GM23338 (cell line): ENCODE results near the gene OR12D2. TPM values are rescaled to one million over a fixed set of nuclear protein-coding genes. Genes with fewer than 3 reads are reported as not detected.

Experiments
- ATAC-seq: fragments of 200-7000 bp; cut with Tn5 transposase; 3 replicates; pipeline ENCODE4 v1.9.1; 2020
- DNase-seq: peaks from one replicate; pipeline ENCODE4 v3.0.0-alpha.2; 2015; ENCODE audit warnings: low spot score
- H2AFZ ChIP-seq: fragments of 200-600 bp; sonication (generic); 2 replicates; pipeline ENCODE4 v1.8.0; 2016; ENCODE audit warnings: antibody characterized with exemption, mild to moderate bottlenecking, moderate library complexity
- H3F3A ChIP-seq: fragments of 200-600 bp; sonication (generic); replicated peaks from 2 replicates; pipeline ENCODE4 v1.8.0; 2017; ENCODE audit warnings: antibody characterized with exemption, mixed run types, low read depth
- H3K27ac ChIP-seq: fragments of 200-600 bp; sonication (generic); 2 replicates; pipeline ENCODE4 v1.6.1; 2016; ENCODE audit warnings: low read depth
- H3K27me3 ChIP-seq: fragments of 200-600 bp; sonication (generic); 2 replicates; pipeline ENCODE4 v1.8.0; 2016; ENCODE audit warnings: mild to moderate bottlenecking, mixed run types, moderate library complexity; ENCODE audit not compliant: insufficient read depth
- H3K36me3 ChIP-seq: fragments of 200-600 bp; sonication (generic); 2 replicates; pipeline ENCODE4 v1.8.0; 2016; ENCODE audit warnings: mild to moderate bottlenecking; ENCODE audit not compliant: insufficient read depth
- H3K4me1 ChIP-seq: fragments of 200-600 bp; sonication (generic); 2 replicates; pipeline ENCODE4 v1.8.0; 2016; ENCODE audit warnings: mild to moderate bottlenecking, moderate library complexity; ENCODE audit not compliant: insufficient read depth
- H3K4me2 ChIP-seq: fragments of 200-600 bp; sonication (generic); 2 replicates; pipeline ENCODE4 v1.7.1; 2017; ENCODE audit warnings: mixed run types
- H3K4me3 ChIP-seq: fragments of 200-600 bp; sonication (generic); 2 replicates; pipeline ENCODE4 v1.6.1; 2016; ENCODE audit warnings: mixed run types
- H3K79me2 ChIP-seq: fragments of 200-600 bp; sonication (generic); replicated peaks from 2 replicates; pipeline ENCODE4 v1.8.0; 2017; ENCODE audit warnings: mild to moderate bottlenecking; ENCODE audit not compliant: insufficient read depth
- H3K9me2 ChIP-seq: fragments of 200-600 bp; sonication (generic); 2 replicates; pipeline ENCODE4 v1.8.0; 2017; ENCODE audit not compliant: insufficient read depth
- H4K20me1 ChIP-seq: fragments of 200-600 bp; sonication (generic); replicated peaks from 2 replicates; pipeline ENCODE4 v1.8.0; 2017; ENCODE audit warnings: mild to moderate bottlenecking; ENCODE audit not compliant: insufficient read depth
- H3K27ac Mint-ChIP-seq: 2 replicates; pipeline ENCODE4 v1.8.0; 2020; ENCODE audit warnings: inconsistent platforms, mild to moderate bottlenecking, moderate library complexity, mixed read lengths
- H3K27me3 Mint-ChIP-seq: 3 replicates; pipeline ENCODE4 v1.8.0; 2022; ENCODE audit warnings: low read depth, mild to moderate bottlenecking, moderate library complexity, mixed read lengths, inconsistent platforms; ENCODE audit not compliant: insufficient read depth, poor library complexity
- H3K36me3 Mint-ChIP-seq: 3 replicates; pipeline ENCODE4 v1.8.0; 2021; ENCODE audit warnings: low read depth, mild to moderate bottlenecking, inconsistent platforms, moderate library complexity, mixed read lengths
- H3K4me1 Mint-ChIP-seq: 3 replicates; pipeline ENCODE4 v1.8.0; 2020; ENCODE audit warnings: mild to moderate bottlenecking, inconsistent platforms, mixed read lengths
- H3K4me3 Mint-ChIP-seq: 3 replicates; pipeline ENCODE4 v1.8.0; 2021; ENCODE audit warnings: moderate library complexity, mild to moderate bottlenecking, inconsistent platforms, mixed read lengths
- H3K9me3 Mint-ChIP-seq: 3 replicates; pipeline ENCODE4 v1.8.0; 2020; ENCODE audit warnings: moderate library complexity, mild to moderate bottlenecking, inconsistent platforms, mixed read lengths
- CREB1 ChIP-seq: fragments of 250-450 bp; sonication (Bioruptor Pico); IDR thresholded peaks from 2 replicates; pipeline ENCODE4 v1.5.0; 2020; ENCODE audit warnings: low read depth, mild to moderate bottlenecking, moderate library complexity
- JUNB ChIP-seq: IDR thresholded peaks from one replicate; pipeline ENCODE4 v1.6.1; 2016; ENCODE audit warnings: antibody characterized with exemption; ENCODE audit not compliant: unreplicated experiment
- ZNF331 ChIP-seq: fragments of 250-450 bp; sonication (Bioruptor Pico); IDR thresholded peaks from 2 replicates; pipeline ENCODE4 v1.5.0; 2020; ENCODE audit warnings: low read depth, mild to moderate bottlenecking, moderate library complexity
- polyA plus RNA-seq: library from polyadenylated mRNA; unstranded; fragments of >200 nt; fragmentation: Nextera tagmentation; extraction: Ambion mirVana; gene quantifications from 2 replicates; pipeline ENCODE4 v1.2.1, GENCODE V29; 2016
- total RNA-seq: library from RNA; depleted of rRNA; stranded (reverse); fragments of >200 nt; shearing (Covaris generic); gene quantifications from 2 replicates; pipeline ENCODE4 v1.2.3, GENCODE V29; 2014
- TF ChIP-seq, protein P1 (sequence below): IDR thresholded peaks from one replicate; pipeline ENCODE4 v1.6.1; 2018; ENCODE audit warnings: antibody characterized with exemption; ENCODE audit not compliant: unreplicated experiment
- TF ChIP-seq, protein P2 (sequence below): IDR thresholded peaks from 2 replicates; pipeline ENCODE4 v1.6.1; 2016; ENCODE audit warnings: antibody characterized with exemption
- TF ChIP-seq, protein P3 (sequence below): fragments of 250-450 bp; sonication (Bioruptor Pico); IDR thresholded peaks from 2 replicates; pipeline ENCODE4 v1.5.0; 2020; ENCODE audit warnings: mild to moderate bottlenecking, moderate library complexity

The OR12D2 gene
- total and polyA plus RNA-seq, 2 experiments from 2014 or later: not detected

- TF ChIP-seq, protein P1, sequence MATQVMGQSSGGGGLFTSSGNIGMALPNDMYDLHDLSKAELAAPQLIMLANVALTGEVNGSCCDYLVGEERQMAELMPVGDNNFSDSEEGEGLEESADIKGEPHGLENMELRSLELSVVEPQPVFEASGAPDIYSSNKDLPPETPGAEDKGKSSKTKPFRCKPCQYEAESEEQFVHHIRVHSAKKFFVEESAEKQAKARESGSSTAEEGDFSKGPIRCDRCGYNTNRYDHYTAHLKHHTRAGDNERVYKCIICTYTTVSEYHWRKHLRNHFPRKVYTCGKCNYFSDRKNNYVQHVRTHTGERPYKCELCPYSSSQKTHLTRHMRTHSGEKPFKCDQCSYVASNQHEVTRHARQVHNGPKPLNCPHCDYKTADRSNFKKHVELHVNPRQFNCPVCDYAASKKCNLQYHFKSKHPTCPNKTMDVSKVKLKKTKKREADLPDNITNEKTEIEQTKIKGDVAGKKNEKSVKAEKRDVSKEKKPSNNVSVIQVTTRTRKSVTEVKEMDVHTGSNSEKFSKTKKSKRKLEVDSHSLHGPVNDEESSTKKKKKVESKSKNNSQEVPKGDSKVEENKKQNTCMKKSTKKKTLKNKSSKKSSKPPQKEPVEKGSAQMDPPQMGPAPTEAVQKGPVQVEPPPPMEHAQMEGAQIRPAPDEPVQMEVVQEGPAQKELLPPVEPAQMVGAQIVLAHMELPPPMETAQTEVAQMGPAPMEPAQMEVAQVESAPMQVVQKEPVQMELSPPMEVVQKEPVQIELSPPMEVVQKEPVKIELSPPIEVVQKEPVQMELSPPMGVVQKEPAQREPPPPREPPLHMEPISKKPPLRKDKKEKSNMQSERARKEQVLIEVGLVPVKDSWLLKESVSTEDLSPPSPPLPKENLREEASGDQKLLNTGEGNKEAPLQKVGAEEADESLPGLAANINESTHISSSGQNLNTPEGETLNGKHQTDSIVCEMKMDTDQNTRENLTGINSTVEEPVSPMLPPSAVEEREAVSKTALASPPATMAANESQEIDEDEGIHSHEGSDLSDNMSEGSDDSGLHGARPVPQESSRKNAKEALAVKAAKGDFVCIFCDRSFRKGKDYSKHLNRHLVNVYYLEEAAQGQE: no peak
- TF ChIP-seq, protein P2, sequence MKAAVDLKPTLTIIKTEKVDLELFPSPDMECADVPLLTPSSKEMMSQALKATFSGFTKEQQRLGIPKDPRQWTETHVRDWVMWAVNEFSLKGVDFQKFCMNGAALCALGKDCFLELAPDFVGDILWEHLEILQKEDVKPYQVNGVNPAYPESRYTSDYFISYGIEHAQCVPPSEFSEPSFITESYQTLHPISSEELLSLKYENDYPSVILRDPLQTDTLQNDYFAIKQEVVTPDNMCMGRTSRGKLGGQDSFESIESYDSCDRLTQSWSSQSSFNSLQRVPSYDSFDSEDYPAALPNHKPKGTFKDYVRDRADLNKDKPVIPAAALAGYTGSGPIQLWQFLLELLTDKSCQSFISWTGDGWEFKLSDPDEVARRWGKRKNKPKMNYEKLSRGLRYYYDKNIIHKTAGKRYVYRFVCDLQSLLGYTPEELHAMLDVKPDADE: no peak
Observed at GRCh38 chr6:29368765-29369164, 26.7 kb upstream of the OR12D2 start, which contains the start of gene OR5V1 (continued).

DNA sequence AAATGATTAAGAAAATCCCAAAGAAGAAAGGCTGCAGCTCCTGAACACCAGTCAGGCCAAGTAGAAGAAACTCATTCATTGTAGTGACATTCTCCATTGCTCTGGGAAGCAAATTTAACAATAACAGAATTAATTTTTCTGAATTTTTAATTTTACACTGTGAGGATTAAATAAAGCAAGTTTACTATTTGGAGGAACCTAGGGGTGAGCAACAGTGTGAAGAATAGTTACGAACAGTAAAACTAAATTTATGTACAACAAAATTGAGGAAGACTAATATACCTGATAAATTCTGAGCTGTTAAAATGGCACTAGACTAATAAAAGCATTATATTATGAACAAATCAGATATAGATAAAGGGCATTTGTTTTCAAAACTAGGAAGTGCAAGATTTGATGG lies 20.2 kb upstream of the OR12D2 start, which contains the start of gene OR12D3:
Gene OR12D3, minus strand, starts transcription at position 101 of the 400 bp plus-strand sequence. Its CDS starts 4 bp downstream, at position 97.
- no peaks in the 10 kb centered on the region for H4K20me1 ChIP-seq
- H3F3A ChIP-seq: no peaks in the 10 kb centered on the region
- Mint-ChIP-seq H3K4me1 (peaks cover 4% of the 10 kb centered on the region; the same call in 2 of the 3 replicates), H3K9me3 (no peaks in the 10 kb centered on the region), H3K4me3 (no peak within 1 kb of the TSS), H3K27ac (no peak within 1 kb of the TSS), H3K36me3 (no peaks in the 10 kb centered on the region), H3K27me3 (peaks cover 4% of the 10 kb centered on the region)
- no peaks in the 10 kb centered on the region for H3K27me3 ChIP-seq
- TF ChIP-seq CREB1 (CRISPR knock-in tag) (no peak), ZNF331 (CRISPR knock-in tag) (no peak), JUNB (no peak)
- TF ChIP-seq, protein P3, sequence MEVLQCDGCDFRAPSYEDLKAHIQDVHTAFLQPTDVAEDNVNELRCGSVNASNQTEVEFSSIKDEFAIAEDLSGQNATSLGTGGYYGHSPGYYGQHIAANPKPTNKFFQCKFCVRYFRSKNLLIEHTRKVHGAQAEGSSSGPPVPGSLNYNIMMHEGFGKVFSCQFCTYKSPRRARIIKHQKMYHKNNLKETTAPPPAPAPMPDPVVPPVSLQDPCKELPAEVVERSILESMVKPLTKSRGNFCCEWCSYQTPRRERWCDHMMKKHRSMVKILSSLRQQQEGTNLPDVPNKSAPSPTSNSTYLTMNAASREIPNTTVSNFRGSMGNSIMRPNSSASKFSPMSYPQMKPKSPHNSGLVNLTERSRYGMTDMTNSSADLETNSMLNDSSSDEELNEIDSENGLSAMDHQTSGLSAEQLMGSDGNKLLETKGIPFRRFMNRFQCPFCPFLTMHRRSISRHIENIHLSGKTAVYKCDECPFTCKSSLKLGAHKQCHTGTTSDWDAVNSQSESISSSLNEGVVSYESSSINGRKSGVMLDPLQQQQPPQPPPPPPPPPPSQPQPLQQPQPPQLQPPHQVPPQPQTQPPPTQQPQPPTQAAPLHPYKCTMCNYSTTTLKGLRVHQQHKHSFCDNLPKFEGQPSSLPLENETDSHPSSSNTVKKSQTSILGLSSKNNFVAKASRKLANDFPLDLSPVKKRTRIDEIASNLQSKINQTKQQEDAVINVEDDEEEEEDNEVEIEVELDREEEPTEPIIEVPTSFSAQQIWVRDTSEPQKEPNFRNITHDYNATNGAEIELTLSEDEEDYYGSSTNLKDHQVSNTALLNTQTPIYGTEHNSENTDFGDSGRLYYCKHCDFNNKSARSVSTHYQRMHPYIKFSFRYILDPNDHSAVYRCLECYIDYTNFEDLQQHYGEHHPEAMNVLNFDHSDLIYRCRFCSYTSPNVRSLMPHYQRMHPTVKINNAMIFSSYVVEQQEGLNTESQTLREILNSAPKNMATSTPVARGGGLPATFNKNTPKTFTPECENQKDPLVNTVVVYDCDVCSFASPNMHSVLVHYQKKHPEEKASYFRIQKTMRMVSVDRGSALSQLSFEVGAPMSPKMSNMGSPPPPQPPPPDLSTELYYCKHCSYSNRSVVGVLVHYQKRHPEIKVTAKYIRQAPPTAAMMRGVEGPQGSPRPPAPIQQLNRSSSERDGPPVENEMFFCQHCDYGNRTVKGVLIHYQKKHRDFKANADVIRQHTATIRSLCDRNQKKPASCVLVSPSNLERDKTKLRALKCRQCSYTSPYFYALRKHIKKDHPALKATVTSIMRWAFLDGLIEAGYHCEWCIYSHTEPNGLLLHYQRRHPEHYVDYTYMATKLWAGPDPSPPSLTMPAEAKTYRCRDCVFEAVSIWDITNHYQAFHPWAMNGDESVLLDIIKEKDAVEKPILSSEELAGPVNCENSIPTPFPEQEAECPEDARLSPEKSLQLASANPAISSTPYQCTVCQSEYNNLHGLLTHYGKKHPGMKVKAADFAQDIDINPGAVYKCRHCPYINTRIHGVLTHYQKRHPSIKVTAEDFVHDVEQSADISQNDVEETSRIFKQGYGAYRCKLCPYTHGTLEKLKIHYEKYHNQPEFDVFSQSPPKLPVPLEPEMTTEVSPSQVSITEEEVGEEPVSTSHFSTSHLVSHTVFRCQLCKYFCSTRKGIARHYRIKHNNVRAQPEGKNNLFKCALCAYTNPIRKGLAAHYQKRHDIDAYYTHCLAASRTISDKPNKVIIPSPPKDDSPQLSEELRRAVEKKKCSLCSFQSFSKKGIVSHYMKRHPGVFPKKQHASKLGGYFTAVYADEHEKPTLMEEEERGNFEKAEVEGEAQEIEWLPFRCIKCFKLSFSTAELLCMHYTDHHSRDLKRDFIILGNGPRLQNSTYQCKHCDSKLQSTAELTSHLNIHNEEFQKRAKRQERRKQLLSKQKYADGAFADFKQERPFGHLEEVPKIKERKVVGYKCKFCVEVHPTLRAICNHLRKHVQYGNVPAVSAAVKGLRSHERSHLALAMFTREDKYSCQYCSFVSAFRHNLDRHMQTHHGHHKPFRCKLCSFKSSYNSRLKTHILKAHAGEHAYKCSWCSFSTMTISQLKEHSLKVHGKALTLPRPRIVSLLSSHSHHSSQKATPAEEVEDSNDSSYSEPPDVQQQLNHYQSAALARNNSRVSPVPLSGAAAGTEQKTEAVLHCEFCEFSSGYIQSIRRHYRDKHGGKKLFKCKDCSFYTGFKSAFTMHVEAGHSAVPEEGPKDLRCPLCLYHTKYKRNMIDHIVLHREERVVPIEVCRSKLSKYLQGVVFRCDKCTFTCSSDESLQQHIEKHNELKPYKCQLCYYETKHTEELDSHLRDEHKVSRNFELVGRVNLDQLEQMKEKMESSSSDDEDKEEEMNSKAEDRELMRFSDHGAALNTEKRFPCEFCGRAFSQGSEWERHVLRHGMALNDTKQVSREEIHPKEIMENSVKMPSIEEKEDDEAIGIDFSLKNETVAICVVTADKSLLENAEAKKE: no peak
- H3K9me2 ChIP-seq: no peaks in the 10 kb centered on the region
- no peaks in the 10 kb centered on the region for H3K4me1 ChIP-seq
- DNase-seq: no peak
- no peak within 1 kb of the TSS for H3K4me3 ChIP-seq
- ATAC-seq: no peak
- no peak within 1 kb of the TSS for H3K27ac ChIP-seq
- H3K79me2 ChIP-seq: no peaks in the 10 kb centered on the region
- H3K36me3 ChIP-seq: no peaks in the 10 kb centered on the region
- no peak within 1 kb of the TSS for H3K4me2 ChIP-seq
- no peak within 1 kb of the TSS for H2AFZ ChIP-seq
